Stomach (tissue), 4 donors: Measurements from ENCODE around the gene RYR3.

ENCODE experiments used
- EP300 ChIP-seq: sonication (generic); formaldehyde crosslinking; IDR thresholded peaks from one replicate; pipeline ENCODE4 v1.6.1; 2017; ENCODE audit warnings: antibody characterized with exemption
- POLR2A ChIP-seq, 4 donors: fragments of 450-650 bp; IDR thresholded peaks; one replicate each; pipeline ENCODE4 v1.6.1; 2016; ENCODE audit warnings: antibody characterized with exemption in 4 of 4, control low read depth in 2 of 4, mild to moderate bottlenecking in 1 of 4, moderate library complexity in 1 of 4
- POLR2AphosphoS5 ChIP-seq, 3 donors: sonication (generic); formaldehyde crosslinking; IDR thresholded peaks; one replicate each; pipeline ENCODE4 v1.6.1; 2016; ENCODE audit warnings: antibody characterized with exemption in 3 of 3
- TF ChIP-seq, protein P1 (sequence below), 7 experiments: fragments of 450-650 bp in 4 of 7; fragments of 200-600 bp in 3 of 7; sonication (generic) in 3 of 7; IDR thresholded peaks; one replicate each; pipeline ENCODE4 v1.5.1; 2016 to 2019; ENCODE audit warnings: antibody characterized with exemption in 7 of 7, control low read depth in 2 of 7, mild to moderate bottlenecking in 1 of 7

DNA sequence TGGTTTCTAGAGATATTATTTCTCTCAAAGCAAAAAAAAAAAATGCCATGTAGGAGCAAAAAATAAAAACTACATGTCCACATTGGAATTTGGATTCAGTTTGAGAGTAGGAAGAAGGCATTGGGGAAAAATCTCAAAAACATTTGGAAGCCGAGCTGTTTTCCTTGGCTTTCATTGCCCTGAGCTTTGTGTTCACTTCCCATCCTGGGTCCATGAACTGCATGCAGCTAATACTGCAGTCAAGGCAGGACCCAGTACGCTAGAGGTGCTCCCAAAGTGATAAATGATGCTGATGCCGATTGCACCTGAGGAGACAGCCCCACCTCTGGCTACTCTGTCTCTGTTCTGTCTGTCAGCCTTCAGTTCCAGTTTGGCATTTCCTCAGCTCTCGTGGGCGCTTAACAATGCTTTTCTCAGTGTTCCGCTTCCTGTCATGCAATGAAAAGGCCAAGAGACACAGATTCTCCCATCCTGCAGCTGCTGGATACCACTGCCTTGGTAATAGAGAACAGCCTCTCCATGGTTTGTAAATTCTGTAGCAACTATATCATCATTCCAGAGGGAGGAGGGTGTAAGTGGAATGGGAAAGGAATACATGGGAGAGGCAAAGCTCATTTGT lies 181.8 kb downstream of the RYR3 start:
- TF ChIP-seq, protein P1, sequence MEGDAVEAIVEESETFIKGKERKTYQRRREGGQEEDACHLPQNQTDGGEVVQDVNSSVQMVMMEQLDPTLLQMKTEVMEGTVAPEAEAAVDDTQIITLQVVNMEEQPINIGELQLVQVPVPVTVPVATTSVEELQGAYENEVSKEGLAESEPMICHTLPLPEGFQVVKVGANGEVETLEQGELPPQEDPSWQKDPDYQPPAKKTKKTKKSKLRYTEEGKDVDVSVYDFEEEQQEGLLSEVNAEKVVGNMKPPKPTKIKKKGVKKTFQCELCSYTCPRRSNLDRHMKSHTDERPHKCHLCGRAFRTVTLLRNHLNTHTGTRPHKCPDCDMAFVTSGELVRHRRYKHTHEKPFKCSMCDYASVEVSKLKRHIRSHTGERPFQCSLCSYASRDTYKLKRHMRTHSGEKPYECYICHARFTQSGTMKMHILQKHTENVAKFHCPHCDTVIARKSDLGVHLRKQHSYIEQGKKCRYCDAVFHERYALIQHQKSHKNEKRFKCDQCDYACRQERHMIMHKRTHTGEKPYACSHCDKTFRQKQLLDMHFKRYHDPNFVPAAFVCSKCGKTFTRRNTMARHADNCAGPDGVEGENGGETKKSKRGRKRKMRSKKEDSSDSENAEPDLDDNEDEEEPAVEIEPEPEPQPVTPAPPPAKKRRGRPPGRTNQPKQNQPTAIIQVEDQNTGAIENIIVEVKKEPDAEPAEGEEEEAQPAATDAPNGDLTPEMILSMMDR (IDR thresholded peaks at IDR 0.05): no peak
- TF ChIP-seq POLR2A (IDR thresholded peaks at IDR 0.05) (no peak), POLR2AphosphoS5 (IDR thresholded peaks at IDR 0.05) (no peak), EP300 (no peak)
